Duodenal mucosa (tissue), 2 donors: ENCODE measurements around the gene APLP1.

Source experiments
- H3K27ac ChIP-seq: one replicate; pipeline ENCODE4 v1.7.0; 2013; ENCODE audit warnings: low read depth, low read length
- H3K27me3 ChIP-seq, 2 donors: one replicate each; pipeline ENCODE4 v1.7.0; 2013; ENCODE audit warnings: low read length in 2 of 2, control low read depth in 1 of 2; ENCODE audit not compliant: insufficient read depth in 2 of 2, control insufficient read depth in 1 of 2
- H3K36me3 ChIP-seq, 2 donors: one replicate each; pipeline ENCODE4 v1.7.0; 2013; ENCODE audit warnings: low read length in 2 of 2, control low read depth in 1 of 2; ENCODE audit not compliant: insufficient read depth in 2 of 2, control insufficient read depth in 1 of 2
- H3K4me1 ChIP-seq, 2 donors: one replicate each; pipeline ENCODE4 v1.7.0; 2013; ENCODE audit warnings: low read length in 2 of 2, control low read depth in 1 of 2; ENCODE audit not compliant: insufficient read depth in 2 of 2, control insufficient read depth in 1 of 2
- H3K4me3 ChIP-seq, 2 donors: one replicate each; pipeline ENCODE4 v1.7.0; 2013; ENCODE audit warnings: low read length in 2 of 2, low read depth in 1 of 2
- H3K9ac ChIP-seq, 2 donors: one replicate each; pipeline ENCODE4 v1.7.0; 2013; ENCODE audit warnings: low read length in 2 of 2, low read depth in 1 of 2
- H3K9me3 ChIP-seq, 2 donors: one replicate each; pipeline ENCODE4 v1.7.0; 2013; ENCODE audit warnings: low read length in 2 of 2, control low read depth in 1 of 2; ENCODE audit not compliant: control insufficient read depth in 1 of 2

APLP1 gene

DNA sequence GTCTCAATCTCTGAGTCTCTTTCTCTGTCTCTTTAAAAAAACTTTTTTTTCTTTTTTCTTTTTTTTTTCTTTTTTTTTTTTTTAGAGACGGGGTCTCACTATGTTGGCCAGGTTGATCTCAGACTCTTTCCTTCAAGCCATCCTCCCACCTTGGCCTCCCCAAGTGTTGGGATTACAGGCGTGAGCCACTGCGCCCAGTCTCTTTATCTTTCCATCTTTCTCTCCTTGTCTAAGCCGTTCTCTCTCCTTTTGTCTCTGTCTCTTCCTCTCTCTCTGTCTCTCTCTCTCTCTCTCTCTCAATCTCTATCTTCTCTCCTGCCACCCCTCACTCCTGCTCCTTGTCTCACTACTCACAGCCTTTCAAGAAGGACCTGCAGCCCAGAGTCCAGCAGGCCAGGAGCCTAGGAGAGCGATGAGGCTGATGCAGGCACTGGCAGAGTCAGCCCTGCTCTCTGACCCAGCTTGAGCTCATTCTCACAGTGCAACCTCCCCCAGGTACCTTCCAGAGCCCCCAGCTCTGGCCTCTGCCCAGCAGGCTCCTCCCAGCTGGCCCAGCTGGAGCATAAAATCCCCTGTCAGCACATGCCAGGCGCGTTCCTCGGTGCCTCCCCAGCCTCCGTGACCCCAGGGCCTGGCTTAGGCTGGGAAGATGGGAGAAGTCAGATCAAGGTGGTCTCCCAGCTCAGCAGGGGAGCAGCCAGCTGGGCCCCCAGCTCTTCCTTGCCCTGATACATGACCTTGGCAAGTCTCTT lies 16.2 kb upstream of the APLP1 start, which contains the start of gene NPHS1:
TSS of gene NPHS1 (minus strand) at position 476 of the 752 bp plus-strand sequence. CDS start 667 bp downstream, outside the sequence.
- H3K9me3 ChIP-seq = no peaks in the 10 kb centered on the region
- peaks cover 27 to 34% of the 10 kb centered on the region in 2 donors for H3K27me3 ChIP-seq
- peaks cover 0 to 4% of the 10 kb centered on the region in 2 donors for H3K4me1 ChIP-seq
- H3K36me3 ChIP-seq = no peaks in the 10 kb centered on the region
- no peak within 1 kb of the TSS for H3K9ac ChIP-seq
- H3K4me3 ChIP-seq = no peak within 1 kb of the TSS
- no peak within 1 kb of the TSS for H3K27ac ChIP-seq

DNA sequence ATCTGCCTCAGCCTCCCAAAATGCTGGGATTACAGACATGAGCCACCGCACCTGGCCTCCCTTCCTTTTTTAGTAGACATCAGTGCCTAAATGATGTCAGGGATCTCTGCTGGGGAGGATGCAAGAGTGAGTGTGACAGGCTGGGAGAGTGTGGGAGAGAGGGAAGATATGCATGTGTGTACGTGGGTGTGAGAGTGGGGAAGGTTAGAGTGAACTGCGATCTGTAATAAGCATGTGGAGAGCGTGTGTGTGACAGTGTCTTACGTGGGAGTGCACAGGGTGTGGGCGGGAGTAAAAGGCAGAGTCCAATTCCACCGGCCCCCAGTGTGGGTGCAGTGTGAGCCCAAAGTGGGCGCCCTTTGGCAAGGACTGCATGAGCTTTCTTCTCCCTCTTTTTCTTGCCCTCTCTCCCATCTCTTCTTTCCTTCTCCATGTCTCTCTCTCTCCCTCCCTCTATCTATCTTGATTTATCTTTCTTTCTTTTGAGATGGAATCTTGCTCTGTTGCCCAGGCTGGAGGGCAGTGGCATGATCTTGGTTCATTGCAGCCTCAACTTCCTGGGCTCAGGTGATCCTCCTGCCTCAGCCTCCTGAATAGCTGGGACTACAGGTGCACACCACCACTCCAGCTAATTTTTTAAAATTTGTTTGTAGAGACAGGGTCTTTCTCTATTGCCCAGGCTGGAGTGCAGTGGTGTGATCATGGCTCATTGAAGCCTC lies 15.2 kb upstream of the APLP1 start:
- no peak overlapping the region for H3K9ac ChIP-seq
- H3K27ac ChIP-seq = no peak overlapping the region
- H3K27me3 ChIP-seq = peaks cover 30 to 31% of the 10 kb centered on the region in 2 donors
- H3K4me3 ChIP-seq = no peak overlapping the region
- H3K4me1 ChIP-seq = peaks cover 0 to 4% of the 10 kb centered on the region in 2 donors
- H3K36me3 ChIP-seq = no peaks in the 10 kb centered on the region
- no peaks in the 10 kb centered on the region for H3K9me3 ChIP-seq

- Histone ChIP-seq H3K4me1 (peaks cover 0 to 4% of the 10 kb centered on the region in 2 donors), H3K4me3 (peak within 1 kb of the TSS; percentile 56 to 66), H3K9me3 (no peaks in the 10 kb centered on the region), H3K27ac (no peak within 1 kb of the TSS), H3K36me3 (no peaks in the 10 kb centered on the region), H3K9ac (peak within 1 kb of the TSS in 1 of 2 donors; percentile 18), H3K27me3 (peaks cover 39 to 42% of the 10 kb centered on the region in 2 donors)
Observed at GRCh38 chr19:35856546-35857149, 11.7 kb upstream of the APLP1 start, which contains the start of gene KIRREL2. Gene KIRREL2, plus strand, starts transcription at chr19:35856911. Its CDS starts 209 bp downstream, at chr19:35857120.

- Histone ChIP-seq H3K27me3 (peaks cover 39 to 46% of the 10 kb centered on the region in 2 donors), H3K4me1 (peaks cover 0 to 4% of the 10 kb centered on the region in 2 donors), H3K9ac (no peak overlapping the region), H3K27ac (no peak overlapping the region), H3K4me3 (no peak overlapping the region), H3K9me3 (no peaks in the 10 kb centered on the region), H3K36me3 (no peaks in the 10 kb centered on the region)
Observed at GRCh38 chr19:35858311-35858710, 10.1 kb upstream of the APLP1 start.

GRCh38 chr19:35859414-35859813 lies 9.0 kb upstream of the APLP1 start:
- Histone ChIP-seq H3K4me3 (no peak overlapping the region), H3K4me1 (peaks cover 0 to 4% of the 10 kb centered on the region in 2 donors), H3K36me3 (no peaks in the 10 kb centered on the region), H3K9ac (no peak overlapping the region), H3K27me3 (peaks cover 39 to 46% of the 10 kb centered on the region in 2 donors), H3K9me3 (no peaks in the 10 kb centered on the region), H3K27ac (no peak overlapping the region)

DNA sequence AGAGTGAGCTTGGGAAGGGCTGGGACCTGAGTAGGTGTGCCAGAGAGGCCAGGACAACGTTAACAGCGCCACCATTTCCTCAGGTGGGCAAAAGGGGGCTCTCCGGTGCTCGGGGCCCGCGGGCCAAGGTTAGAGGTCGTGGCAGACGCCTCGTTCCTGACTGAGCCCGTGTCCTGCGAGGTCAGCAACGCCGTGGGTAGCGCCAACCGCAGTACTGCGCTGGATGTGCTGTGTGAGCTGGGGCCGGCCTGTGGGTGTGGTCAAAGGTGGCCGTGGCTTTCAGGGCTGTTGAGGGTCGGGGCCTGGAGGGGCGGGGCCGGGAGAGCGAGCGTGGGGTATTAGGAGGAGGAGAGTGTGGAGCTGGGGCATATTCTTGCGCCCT lies 7.9 kb upstream of the APLP1 start:
- Histone ChIP-seq H3K27me3 (peaks cover 37 to 38% of the 10 kb centered on the region in 2 donors), H3K4me1 (peaks cover 0 to 4% of the 10 kb centered on the region in 2 donors), H3K9ac (no peak overlapping the region)

DNA sequence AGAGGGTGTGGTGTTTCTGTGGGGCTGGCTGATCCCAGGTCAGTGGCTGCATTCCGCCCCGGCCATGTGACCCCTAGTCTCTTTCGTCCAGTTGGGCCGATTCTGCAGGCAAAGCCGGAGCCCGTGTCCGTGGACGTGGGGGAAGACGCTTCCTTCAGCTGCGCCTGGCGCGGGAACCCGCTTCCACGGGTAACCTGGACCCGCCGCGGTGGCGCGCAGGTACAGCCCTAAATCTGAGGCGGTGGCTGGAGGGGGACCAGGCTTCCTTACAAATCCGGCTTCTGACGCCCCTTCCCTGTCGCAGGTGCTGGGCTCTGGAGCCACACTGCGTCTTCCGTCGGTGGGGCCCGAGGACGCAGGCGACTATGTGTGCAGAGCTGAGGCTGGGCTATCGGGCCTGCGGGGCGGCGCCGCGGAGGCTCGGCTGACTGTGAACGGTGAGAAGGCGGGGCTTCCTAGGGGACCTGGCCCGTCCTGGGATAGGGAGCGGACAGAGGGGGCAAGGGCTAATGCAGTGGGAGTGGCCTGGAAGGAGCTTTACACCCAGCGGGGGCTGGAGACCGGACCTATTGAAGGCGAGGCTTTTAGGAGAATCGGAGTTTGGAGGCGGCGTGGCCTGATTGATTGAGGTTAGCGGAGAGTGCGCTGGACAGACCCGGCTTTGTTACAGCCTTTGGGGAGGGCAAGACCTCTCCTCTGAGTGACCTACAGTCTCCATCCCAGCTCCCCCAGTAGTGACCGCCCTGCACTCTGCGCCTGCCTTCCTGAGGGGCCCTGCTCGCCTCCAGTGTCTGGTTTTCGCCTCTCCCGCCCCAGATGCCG lies 7.3 kb upstream of the APLP1 start:
- Histone ChIP-seq H3K4me3 (no peak overlapping the region), H3K9ac (no peak overlapping the region), H3K27me3 (peaks cover 32 to 34% of the 10 kb centered on the region in 2 donors), H3K36me3 (no peaks in the 10 kb centered on the region), H3K4me1 (peaks cover 0 to 4% of the 10 kb centered on the region in 2 donors), H3K9me3 (no peaks in the 10 kb centered on the region), H3K27ac (no peak overlapping the region)

More for the DNA sequence above, 7.9 kb upstream of the APLP1 start:
- H3K27ac ChIP-seq = no peak overlapping the region
- no peak overlapping the region for H3K4me3 ChIP-seq
- H3K9me3 ChIP-seq = no peaks in the 10 kb centered on the region
- H3K36me3 ChIP-seq = no peaks in the 10 kb centered on the region

GRCh38 chr19:35861640-35862160 lies 6.7 kb upstream of the APLP1 start:
- H3K27ac ChIP-seq = no peak overlapping the region
- no peaks in the 10 kb centered on the region for H3K4me1 ChIP-seq
- H3K36me3 ChIP-seq = no peaks in the 10 kb centered on the region
- no peak overlapping the region for H3K4me3 ChIP-seq
- peaks cover 25 to 28% of the 10 kb centered on the region in 2 donors for H3K27me3 ChIP-seq
- H3K9ac ChIP-seq = no peak overlapping the region
- H3K9me3 ChIP-seq = no peaks in the 10 kb centered on the region

DNA sequence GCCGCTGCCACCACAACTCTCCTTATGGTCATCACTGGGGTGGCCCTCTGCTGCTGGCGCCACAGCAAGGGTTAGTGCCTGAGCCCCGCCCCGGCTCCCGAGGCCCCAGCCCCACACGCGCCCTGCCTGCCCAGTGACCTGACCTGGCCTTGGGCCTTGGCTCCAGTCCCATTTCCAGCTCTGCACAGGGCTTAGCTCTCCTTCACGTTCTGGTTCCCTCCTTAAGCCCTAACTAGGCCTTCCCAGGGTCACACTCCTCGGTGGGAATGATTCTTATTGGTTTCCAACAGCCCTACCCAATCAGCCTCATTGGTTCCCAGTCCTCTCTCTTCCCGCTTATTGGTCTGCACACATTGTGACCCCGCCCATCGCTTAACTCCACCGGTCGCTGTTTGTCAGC lies 5.8 kb upstream of the APLP1 start:
- Histone ChIP-seq H3K4me1 (no peaks in the 10 kb centered on the region), H3K27me3 (peaks cover 21 to 29% of the 10 kb centered on the region in 2 donors), H3K27ac (no peak overlapping the region), H3K9me3 (no peaks in the 10 kb centered on the region), H3K9ac (no peak overlapping the region), H3K36me3 (no peaks in the 10 kb centered on the region), H3K4me3 (no peak overlapping the region)
